ENCODE measurements around the gene CTAG1B.
"Not testable (repeated sequence)": the region's sequence is repeated elsewhere in the genome, so short reads cannot be mapped to it uniquely, and the experiment has no call there.

- TF ChIP-seq CTCF (conservative IDR thresholded peaks at IDR 0.05; ENCODE audit: low read length); EZH2phosphoT487 (IDR thresholded peaks at IDR 0.05; ENCODE audit: borderline replicate concordance, low read depth, low read length): not testable (repeated sequence)
Measured at GRCh38 chrX:154611146-154611545, 7.9 kb downstream of the CTAG1B start.
